GM12878 (cell line): Measurements from ENCODE around the gene SLC15A1. TPM values are rescaled to one million over a fixed set of nuclear protein-coding genes. Genes with fewer than 3 reads are reported as not detected.

Experiments
- ATAC-seq: fragments of 200-7000 bp; cut with Tn5 transposase; 3 replicates; pipeline ENCODE4 v1.9.1; 2020; ENCODE audit warnings: mild to moderate bottlenecking, moderate library complexity
- BruUV-seq: library from RNA; stranded (reverse); fragments of 400-500 nt; replicated peaks from 2 replicates; lab custom pipeline; 2021; lab: Mats Ljungman, UMichigan
- CTCF ChIA-PET: fragments of 300-600 bp; sonication (Branson Sonifier 250); formaldehyde crosslinking; extraction: SDS; loops from one replicate; lab custom pipeline; 2021; ENCODE audit warnings: inconsistent platforms; lab: Yijun Ruan, JAX
- POLR2A ChIA-PET: fragments of 350-600 bp; formaldehyde crosslinking; extraction: SDS; loops from one replicate; lab custom pipeline; 2021; ENCODE audit warnings: inconsistent platforms; lab: Charles Lee
- RAD21 ChIA-PET: fragments of 300-600 bp; sonication (Branson Sonifier 250); formaldehyde crosslinking; loops from one replicate; lab custom pipeline; 2023; ENCODE audit warnings: antibody characterized with exemption; ENCODE audit not compliant: unreplicated experiment; lab: Charles Lee
- SMC1A ChIA-PET: fragments of 300-600 bp; sonication (Branson Sonifier 250); formaldehyde crosslinking; loops from one replicate; lab custom pipeline; 2023; ENCODE audit not compliant: unreplicated experiment, uncharacterized antibody; lab: Charles Lee
- DNase-seq: peaks from one replicate; pipeline ENCODE4 v3.0.0-alpha.2; 2011; ENCODE audit warnings: low read depth, low spot score
- FAIRE-seq: peaks from 3 replicates; lab custom pipeline; 2011; peaks lifted over from hg19 to GRCh38; lab: Jason Lieb, UNC
- H2AFZ ChIP-seq: 2 replicates; pipeline ENCODE4 v1.6.0; 2011; ENCODE audit warnings: low read depth, low read length, control low read depth; ENCODE audit not compliant: control insufficient read depth
- H3K27ac ChIP-seq: 2 replicates; pipeline ENCODE4 v1.5.1; 2011; ENCODE audit warnings: control low read depth; ENCODE audit not compliant: control insufficient read depth, insufficient read depth
- H3K27me3 ChIP-seq, 2 experiments: replicated peaks in 1 of 2; 2 replicates each; pipeline versions ENCODE4 v1.6.0 to v1.6.1; 2011; ENCODE audit warnings: low read length in 1 of 2; ENCODE audit not compliant: control insufficient read depth in 2 of 2, insufficient read depth in 2 of 2
- H3K36me3 ChIP-seq, 2 experiments: 2 replicates each; pipeline ENCODE4 v1.5.1; 2011; ENCODE audit warnings: low read length in 1 of 2; ENCODE audit not compliant: control insufficient read depth in 2 of 2, insufficient read depth in 2 of 2
- H3K4me1 ChIP-seq: 2 replicates; pipeline ENCODE4 v1.6.1; 2011; ENCODE audit warnings: mild to moderate bottlenecking, low read length, moderate library complexity, mixed read lengths; ENCODE audit not compliant: control insufficient read depth, insufficient read depth
- H3K4me2 ChIP-seq: 2 replicates; pipeline ENCODE4 v1.6.0; 2011; ENCODE audit warnings: control low read depth; ENCODE audit not compliant: control insufficient read depth, insufficient read depth
- H3K4me3 ChIP-seq: fragments of 200-600 bp; sonication (generic); 2 replicates; pipeline ENCODE4 v1.5.1; 2016
- H3K79me2 ChIP-seq: 2 replicates; pipeline ENCODE4 v1.6.0; 2011; ENCODE audit warnings: low read length; ENCODE audit not compliant: control insufficient read depth, insufficient read depth
- H3K9ac ChIP-seq: 2 replicates; pipeline ENCODE4 v1.8.0; 2011; ENCODE audit warnings: low read length, control low read depth, mixed read lengths; ENCODE audit not compliant: control insufficient read depth, insufficient read depth
- H3K9me3 ChIP-seq: replicated peaks from 3 replicates; pipeline ENCODE4 v1.5.1; 2011; ENCODE audit warnings: mild to moderate bottlenecking, low read length; ENCODE audit not compliant: control insufficient read depth, insufficient read depth
- H4K20me1 ChIP-seq: 2 replicates; pipeline ENCODE4 v1.6.0; 2011; ENCODE audit not compliant: control insufficient read depth, insufficient read depth
- CUX1 ChIP-seq: IDR thresholded peaks from 2 replicates; pipeline ENCODE4 v1.6.1; 2012; ENCODE audit warnings: improper control_type of control experiment, low read depth, low read length; ENCODE audit not compliant: insufficient replicate concordance
- HDAC6 ChIP-seq: fragments of 200-600 bp; sonication (generic); IDR thresholded peaks from one replicate; pipeline ENCODE4 v1.8.0; 2017; ENCODE audit warnings: antibody characterized with exemption; ENCODE audit not compliant: unreplicated experiment
- MEF2B ChIP-seq: fragments of 450-650 bp; IDR thresholded peaks from 2 replicates; pipeline ENCODE4 v1.6.1; 2018; ENCODE audit warnings: mild to moderate bottlenecking, moderate library complexity; ENCODE audit not compliant: partially characterized antibody, poor library complexity, severe bottlenecking
- NFIC ChIP-seq: IDR thresholded peaks from 2 replicates; pipeline ENCODE4 v1.6.1; 2012; ENCODE audit warnings: low read depth, mild to moderate bottlenecking, inconsistent platforms, low read length, moderate library complexity
- RFX5 ChIP-seq: IDR thresholded peaks from 2 replicates; pipeline ENCODE4 v1.6.1; 2011; ENCODE audit warnings: low read depth, low read length, improper control_type of control experiment
- SRF ChIP-seq, 2 experiments: IDR thresholded peaks; 2 replicates each; pipeline ENCODE4 v1.6.1; 2011; ENCODE audit warnings: low read depth in 2 of 2, low read length in 2 of 2, mild to moderate bottlenecking in 1 of 2, moderate library complexity in 1 of 2
- ZNF207 ChIP-seq: fragments of 450-650 bp; IDR thresholded peaks from 2 replicates; pipeline ENCODE4 v1.6.1; 2014; ENCODE audit warnings: antibody characterized with exemption, mild to moderate bottlenecking, borderline replicate concordance
- WGBS: methylation state at CpG from one replicate; pipeline ENCODE4 v1.1.6; 2016; ENCODE audit warnings: low lambda C conversion rate; ENCODE audit not compliant: insufficient replicate concordance, insufficient coverage; ENCODE audit errors: missing lambda C conversion rate; 5-methylcytosine and 5-hydroxymethylcytosine counted together
- in situ Hi-C: fragments of 300-500 bp; cut with MboI; formaldehyde crosslinking; loops from 9 replicates; pipeline ENCODE4 v1.14.3; 2018; ENCODE audit warnings: mixed read lengths
- intact Hi-C: fragments of 100-400 bp; cut with micrococcal nuclease; formaldehyde crosslinking; loops from one replicate; pipeline ENCODE4 v1.14.2; 2022; ENCODE audit not compliant: unreplicated experiment
- polyA plus RNA-seq, 11 experiments: library from polyadenylated mRNA; depleted of rRNA in 4 of 11; unstranded in 6 of 11; stranded (reverse) in 5 of 11; fragments of >200 nt; fragmentation: Nextera tagmentation in 4 of 11; fragmentation: Illumina TruSeq in 1 of 11; extraction: Ambion mirVana in 4 of 11; extraction: Trizol in 1 of 11; gene quantifications; 1 replicate in 1 of 11; 2 replicates in 10 of 11; pipeline versions ENCODE4 v1.2.1 to v1.2.3, GENCODE V29; 2011 to 2016; ENCODE audit warnings: inconsistent platforms in 2 of 11, missing spikeins in 2 of 11, low read depth in 1 of 11
- total RNA-seq, 4 experiments: library from RNA; depleted of rRNA in 3 of 4; stranded (reverse); fragments of >200 nt in 3 of 4; fragmentation: Illumina TruSeq in 1 of 4; extraction: Trizol in 1 of 4; gene quantifications; 2 replicates each; pipeline versions ENCODE4 v1.2.1 to v1.2.3, GENCODE V29; 2013 to 2021

Gene SLC15A1
- total and polyA plus RNA-seq, 10 of the 15 experiments (the other 5 are each of a cell fraction or from before 2014, with no cell fraction given) = not detected

DNA sequence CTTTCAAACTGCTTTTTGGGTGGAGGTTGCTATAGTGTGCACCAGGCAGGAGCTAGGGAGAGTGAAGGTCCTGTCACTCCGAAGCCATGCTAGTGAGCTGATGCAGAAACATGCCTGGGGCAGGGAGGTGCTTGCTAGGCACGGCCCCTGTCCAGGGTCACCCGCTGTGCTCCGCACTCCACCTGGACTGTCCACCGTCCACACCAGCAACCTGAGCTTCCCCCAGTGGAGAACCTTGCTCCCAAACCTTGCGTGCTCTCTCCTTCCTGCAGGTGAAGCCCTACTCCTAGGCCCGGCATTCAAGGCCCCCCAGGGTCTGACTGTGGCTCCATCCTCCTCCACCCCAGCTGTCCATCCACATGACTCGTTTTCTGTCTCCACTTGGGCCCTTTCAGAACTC is 12.3 kb downstream of the SLC15A1 start (continued):
- TF ChIP-seq CUX1 (no peak), MEF2B (no peak), RFX5 (no peak), HDAC6 (no peak), ZNF207 (no peak)

- no peak for TF ChIP-seq SRF (IDR thresholded peaks at IDR 0.05; ENCODE audit: low read depth in 2 of 2, low read length in 2 of 2)
- no peak for TF ChIP-seq NFIC
- no peak for TF ChIP-seq RFX5
- TF ChIP-seq, all 136 proteins: peak for 0
- in situ Hi-C loops (no loop called here), intact Hi-C loops (no loop called here)
- Histone ChIP-seq H3K9ac (no peak overlapping the region), H3K4me2 (no peak overlapping the region), H4K20me1 (no peaks in the 10 kb centered on the region), H2AFZ (no peak overlapping the region), H3K79me2 (no peaks in the 10 kb centered on the region), H3K27ac (no peak overlapping the region), H3K27me3 (no peaks in the 10 kb centered on the region; a peak in 2 of 4 replicates), H3K4me1 (no peaks in the 10 kb centered on the region), H3K4me3 (no peak overlapping the region), H3K9me3 (no peaks in the 10 kb centered on the region; the same call in 2 of the 3 replicates), H3K36me3 (no peaks in the 10 kb centered on the region)
- DNase-seq (no peak), ATAC-seq (no peak), FAIRE-seq (no peak)
- RAD21 ChIA-PET = no interaction called here
- CTCF ChIA-PET = no interaction called here
- SMC1A ChIA-PET = no interaction called here
- BruUV-seq = no TSS peak
- POLR2A ChIA-PET = no interaction called here
- WGBS = 88% methylated on average over 1 of the region's 1 CpG
These were observed 13.5 kb downstream of the SLC15A1 start for GRCh38 chr13:98738993-98739392.
